ENCODE results near the gene MRPL17. TPM values are rescaled to one million over a fixed set of nuclear protein-coding genes. Genes with fewer than 3 reads are reported as not detected.
A peak's percentile ranks its signal among the peaks of the same experiment; 100 is the strongest.

The MRPL17 gene
- total and polyA plus RNA-seq, 2 experiments from 2014 or later: 26.7 to 81.8 TPM

GRCh38 chr11:6687876-6688275, 4.7 kb upstream of the MRPL17 start:
- H4K20me1 ChIP-seq (replicated peaks; ENCODE audit: insufficient read depth): no peaks in the 10 kb centered on the region
- H2AFZ ChIP-seq: no peak overlapping the region; the same call in 1 of the 2 replicates
- ATAC-seq: no peak
- H3K36me3 ChIP-seq (ENCODE audit: insufficient read depth): peaks cover 7% of the 10 kb centered on the region; the same call in 1 of the 2 replicates
- no peaks in the 10 kb centered on the region for H3F3A ChIP-seq (replicated peaks; ENCODE audit: low read depth)
- H3K4me3 Mint-ChIP-seq: no peak overlapping the region
- TF ChIP-seq STAT1 (IDR thresholded peaks at IDR 0.05; ENCODE audit: unreplicated experiment) (no peak), CREB1 (CRISPR knock-in tag; IDR thresholded peaks at IDR 0.05; ENCODE audit: low read depth) (no peak), CTCF (conservative IDR thresholded peaks at IDR 0.05; ENCODE audit: low read depth in 2 of 2) (no peak), ZNF331 (CRISPR knock-in tag; IDR thresholded peaks at IDR 0.05; ENCODE audit: low read depth) (no peak)
- no peak overlapping the region for H3K4me3 ChIP-seq
- no peak for DNase-seq (ENCODE audit: low spot score)
- H3K36me3 Mint-ChIP-seq (ENCODE audit: low read depth): peaks cover 9% of the 10 kb centered on the region; the same call in 2 of the 3 replicates
- H3K4me1 ChIP-seq (ENCODE audit: insufficient read depth): peaks cover 5% of the 10 kb centered on the region; the same call in 1 of the 2 replicates
- H3K4me2 ChIP-seq: peak overlapping the region; percentile 64
- H3K27ac ChIP-seq (ENCODE audit: low read depth): no peak overlapping the region; the same call in 1 of the 2 replicates
- no peaks in the 10 kb centered on the region for H3K27me3 ChIP-seq (ENCODE audit: insufficient read depth)
- peak overlapping the region; percentile 9; the same call in 1 of the 2 replicates for H3K27ac Mint-ChIP-seq
- H3K9me2 ChIP-seq (ENCODE audit: insufficient read depth): no peaks in the 10 kb centered on the region
- H3K9me3 Mint-ChIP-seq: peaks cover 14% of the 10 kb centered on the region
- H3K4me1 Mint-ChIP-seq: peaks cover 11% of the 10 kb centered on the region; the same call in 2 of the 3 replicates
- H3K79me2 ChIP-seq (replicated peaks; ENCODE audit: insufficient read depth): peaks cover under 1% of the 10 kb centered on the region; the same call in 1 of the 2 replicates
- H3K27me3 Mint-ChIP-seq (ENCODE audit: insufficient read depth, low read depth, poor library complexity): peaks cover 7% of the 10 kb centered on the region

- peaks cover 14% of the 10 kb centered on the region for H3K9me3 Mint-ChIP-seq
- no peak overlapping the region for H3K4me3 Mint-ChIP-seq
- ATAC-seq (no peak), DNase-seq (ENCODE audit: low spot score) (no peak)
- no peak overlapping the region for H3K27ac Mint-ChIP-seq
- peaks cover 8% of the 10 kb centered on the region for H4K20me1 ChIP-seq (replicated peaks; ENCODE audit: insufficient read depth)
- peaks cover 19% of the 10 kb centered on the region for H3K79me2 ChIP-seq (replicated peaks; ENCODE audit: insufficient read depth)
- no peak overlapping the region for H3K4me3 ChIP-seq
- H3K27me3 ChIP-seq (ENCODE audit: insufficient read depth): no peaks in the 10 kb centered on the region
- H3K27ac ChIP-seq (ENCODE audit: low read depth): no peak overlapping the region
- H3K27me3 Mint-ChIP-seq (ENCODE audit: insufficient read depth, low read depth, poor library complexity): peaks cover 11% of the 10 kb centered on the region
- peaks cover 25% of the 10 kb centered on the region for H3K36me3 Mint-ChIP-seq (ENCODE audit: low read depth)
- no peak overlapping the region for H2AFZ ChIP-seq
- H3F3A ChIP-seq (replicated peaks; ENCODE audit: low read depth): peaks cover 6% of the 10 kb centered on the region; the same call in 1 of the 2 replicates
- H3K36me3 ChIP-seq (ENCODE audit: insufficient read depth): peaks cover 17% of the 10 kb centered on the region
- no peaks in the 10 kb centered on the region for H3K9me2 ChIP-seq (ENCODE audit: insufficient read depth)
- H3K4me1 ChIP-seq (ENCODE audit: insufficient read depth): peaks cover 5% of the 10 kb centered on the region; the same call in 1 of the 2 replicates
- H3K4me2 ChIP-seq: no peak overlapping the region
- peaks cover 20% of the 10 kb centered on the region; the same call in 2 of the 3 replicates for H3K4me1 Mint-ChIP-seq
- no peak for TF ChIP-seq ZNF462 (CRISPR knock-in tag; IDR thresholded peaks at IDR 0.05)
- no peak for TF ChIP-seq JUNB (IDR thresholded peaks at IDR 0.05; ENCODE audit: unreplicated experiment)
- no peak for TF ChIP-seq POLR2AphosphoS5 (IDR thresholded peaks at IDR 0.05; ENCODE audit: low read depth)
- TF ChIP-seq EZH2phosphoT487 (IDR thresholded peaks at IDR 0.05; ENCODE audit: unreplicated experiment): no peak
- TF ChIP-seq EZH2 (IDR thresholded peaks at IDR 0.05; ENCODE audit: low read depth, unreplicated experiment): no peak
- TF ChIP-seq STAT1 (IDR thresholded peaks at IDR 0.05; ENCODE audit: unreplicated experiment): no peak
- no peak for TF ChIP-seq ETS1 (IDR thresholded peaks at IDR 0.05)
- no peak for TF ChIP-seq ZNF331 (CRISPR knock-in tag; IDR thresholded peaks at IDR 0.05; ENCODE audit: low read depth)
- no peak for TF ChIP-seq NANOG (IDR thresholded peaks at IDR 0.05; ENCODE audit: borderline replicate concordance)
- no peak for TF ChIP-seq ZNF114 (CRISPR knock-in tag; IDR thresholded peaks at IDR 0.05)
These were observed 2.9 kb upstream of the MRPL17 start for GRCh38 chr11:6686006-6686405.

All from GM23338 (cell line).